Trophoblast cell (in vitro differentiated cells and primary cell): ENCODE results near the gene CPXM2.

Source experiments
- DNase-seq, 2 donors: peaks; one replicate each; pipeline ENCODE4 v3.0.0-alpha.2; 2016
- H2AFZ ChIP-seq: 2 replicates; pipeline ENCODE4 v1.6.1; 2013; ENCODE audit warnings: low read length, moderate library complexity, mild to moderate bottlenecking; ENCODE audit not compliant: insufficient read depth, poor library complexity
- H2AK5ac ChIP-seq: 2 replicates; pipeline ENCODE4 v1.6.1; 2013; ENCODE audit warnings: mild to moderate bottlenecking, low read length
- H2BK120ac ChIP-seq: 2 replicates; pipeline ENCODE4 v1.6.1; 2013; ENCODE audit warnings: low read length, mild to moderate bottlenecking, moderate library complexity; ENCODE audit not compliant: insufficient read depth, poor library complexity
- H2BK12ac ChIP-seq: 2 replicates; pipeline ENCODE4 v1.6.1; 2013; ENCODE audit warnings: mild to moderate bottlenecking, low read length, moderate library complexity
- H2BK5ac ChIP-seq: 2 replicates; pipeline ENCODE4 v1.6.1; 2013; ENCODE audit warnings: low read length, low read depth, moderate library complexity, mild to moderate bottlenecking; ENCODE audit not compliant: poor library complexity
- H3K14ac ChIP-seq: 2 replicates; pipeline ENCODE4 v1.6.1; 2013; ENCODE audit warnings: mild to moderate bottlenecking, low read length
- H3K18ac ChIP-seq: 2 replicates; pipeline ENCODE4 v1.6.1; 2013; ENCODE audit warnings: mild to moderate bottlenecking, low read length
- H3K23ac ChIP-seq: 2 replicates; pipeline ENCODE4 v1.6.1; 2013; ENCODE audit warnings: low read length
- H3K27ac ChIP-seq: 2 replicates; pipeline ENCODE4 v1.5.1; 2013; ENCODE audit warnings: low read depth, mild to moderate bottlenecking, inconsistent platforms, low read length, moderate library complexity
- H3K27me3 ChIP-seq: 2 replicates; pipeline ENCODE4 v1.6.1; 2013; ENCODE audit warnings: inconsistent platforms, mild to moderate bottlenecking, low read length, moderate library complexity; ENCODE audit not compliant: insufficient read depth
- H3K36me3 ChIP-seq, 2 experiments: 1 replicate in 1 of 2; 2 replicates in 1 of 2; pipeline ENCODE4 v1.6.1; 2013; ENCODE audit warnings: low read length in 2 of 2, mild to moderate bottlenecking in 2 of 2, moderate library complexity in 1 of 2; ENCODE audit not compliant: insufficient read depth in 2 of 2, control insufficient read depth in 1 of 2
- H3K4ac ChIP-seq: 2 replicates; pipeline ENCODE4 v1.6.1; 2013; ENCODE audit warnings: low read depth, mild to moderate bottlenecking, low read length, moderate library complexity
- H3K4me1 ChIP-seq, 2 experiments: 1 replicate in 1 of 2; 2 replicates in 1 of 2; pipeline ENCODE4 v1.6.1; 2013; ENCODE audit warnings: low read length in 2 of 2, mild to moderate bottlenecking in 2 of 2, moderate library complexity in 1 of 2; ENCODE audit not compliant: insufficient read depth in 2 of 2, control insufficient read depth in 1 of 2
- H3K4me2 ChIP-seq: 2 replicates; pipeline ENCODE4 v1.6.1; 2013; ENCODE audit warnings: inconsistent platforms, mild to moderate bottlenecking, low read length, moderate library complexity
- H3K4me3 ChIP-seq: 2 replicates; pipeline ENCODE4 v1.5.1; 2013; ENCODE audit warnings: mild to moderate bottlenecking, low read depth, low read length, inconsistent platforms
- H3K79me1 ChIP-seq: one replicate; pipeline ENCODE4 v1.6.1; 2013; ENCODE audit warnings: low read length
- H3K79me2 ChIP-seq: 2 replicates; pipeline ENCODE4 v1.6.1; 2013; ENCODE audit warnings: low read length, mild to moderate bottlenecking; ENCODE audit not compliant: control insufficient read depth, insufficient read depth, poor library complexity
- H3K9ac ChIP-seq: 2 replicates; pipeline ENCODE4 v1.6.1; 2013; ENCODE audit warnings: mild to moderate bottlenecking, low read length
- H3K9me3 ChIP-seq: 2 replicates; pipeline ENCODE4 v1.6.1; 2013; ENCODE audit warnings: low read depth, mild to moderate bottlenecking, control low read depth, inconsistent platforms, low read length; ENCODE audit not compliant: insufficient read depth
- H4K12ac ChIP-seq: 2 replicates; pipeline ENCODE4 v1.6.1; 2013; ENCODE audit warnings: low read depth, mild to moderate bottlenecking, low read length, moderate library complexity
- H4K8ac ChIP-seq: 2 replicates; pipeline ENCODE4 v1.6.1; 2013; ENCODE audit warnings: low read depth, mild to moderate bottlenecking, low read length, moderate library complexity
- H4K91ac ChIP-seq: one replicate; pipeline ENCODE4 v1.6.1; 2013; ENCODE audit warnings: low read depth, mild to moderate bottlenecking, low read length, moderate library complexity
- WGBS: extraction: QIAGEN DNeasy Blood & Tissue Kit; methylation state at CpG from one replicate; pipeline ENCODE4 v1.1.7; 2013; ENCODE audit warnings: missing lambda C conversion rate; ENCODE audit not compliant: insufficient read length, insufficient coverage; ENCODE audit errors: extremely low coverage; 5-methylcytosine and 5-hydroxymethylcytosine counted together

The CPXM2 gene

DNA sequence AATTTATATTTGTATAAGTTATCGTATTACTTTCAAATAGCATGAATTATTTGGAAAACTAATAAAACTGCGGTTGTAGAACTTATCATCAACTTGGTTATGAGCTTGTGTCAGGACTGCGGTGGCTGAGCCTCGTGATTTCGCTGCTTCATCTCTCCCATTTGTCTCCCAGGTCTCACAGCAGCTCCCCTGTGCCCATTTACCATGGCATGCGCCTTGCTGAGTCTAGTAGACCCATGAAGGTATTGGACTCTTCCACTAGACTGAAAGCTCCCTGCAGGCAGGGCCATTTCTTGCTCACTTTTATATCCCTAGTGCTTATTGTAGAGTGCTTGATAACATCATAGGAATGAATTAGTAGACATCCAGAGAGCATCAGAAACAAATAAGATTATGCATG lies 53.9 kb downstream of the CPXM2 start:
- Histone ChIP-seq H3K14ac (no peak overlapping the region), H2BK5ac (no peak overlapping the region), H3K36me3 (no peaks in the 10 kb centered on the region), H4K12ac (no peak overlapping the region), H3K23ac (no peak overlapping the region), H3K4me2 (no peak overlapping the region), H3K79me2 (no peaks in the 10 kb centered on the region), H3K27ac (no peak overlapping the region), H3K79me1 (no peaks in the 10 kb centered on the region), H2BK12ac (no peak overlapping the region), H3K18ac (no peak overlapping the region), H2AFZ (no peak overlapping the region), H4K91ac (no peak overlapping the region), H3K4ac (no peak overlapping the region), H3K9ac (no peak overlapping the region), H4K8ac (no peak overlapping the region), H3K4me1 (no peaks in the 10 kb centered on the region), H3K27me3 (no peaks in the 10 kb centered on the region), H3K4me3 (no peak overlapping the region), H2BK120ac (no peak overlapping the region), H2AK5ac (no peak overlapping the region), H3K9me3 (no peaks in the 10 kb centered on the region)
- WGBS = no CpG with 5 or more reads among the region's 6 CpGs
- no peak for DNase-seq

GRCh38 chr10:123836418-123837145 lies 55.0 kb downstream of the CPXM2 start:
- H3K4me1 ChIP-seq = no peaks in the 10 kb centered on the region
- DNase-seq = no peak

DNA sequence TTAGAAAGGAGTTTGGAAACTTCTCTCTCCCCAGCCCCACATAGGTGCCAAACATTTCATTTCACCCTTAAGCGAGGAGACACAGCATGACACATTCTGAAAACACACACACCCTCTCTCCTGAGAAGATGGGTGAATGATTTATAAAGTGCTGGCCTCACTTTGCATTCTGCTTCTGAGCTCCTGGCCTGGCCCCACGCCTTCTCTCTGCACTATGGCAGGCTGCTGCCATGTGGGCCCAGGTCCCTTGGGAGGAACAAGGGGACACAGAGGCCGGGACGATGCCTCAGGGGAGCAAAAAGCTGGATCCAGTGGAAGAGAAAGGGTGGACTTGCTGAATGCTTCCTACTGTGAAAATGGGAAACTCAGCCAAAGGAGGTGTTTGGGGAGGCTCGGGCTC lies 56.0 kb downstream of the CPXM2 start:
- no peak for DNase-seq
- no CpG with 5 or more reads among the region's 5 CpGs for WGBS
- H3K14ac ChIP-seq = no peak overlapping the region
- H3K4me3 ChIP-seq = no peak overlapping the region
- H2AFZ ChIP-seq = no peak overlapping the region
- no peak overlapping the region for H3K27ac ChIP-seq
- H3K4me1 ChIP-seq = no peaks in the 10 kb centered on the region
- no peak overlapping the region for H2AK5ac ChIP-seq
- no peaks in the 10 kb centered on the region for H3K9me3 ChIP-seq
- H3K79me2 ChIP-seq = no peaks in the 10 kb centered on the region
- no peak overlapping the region for H3K4ac ChIP-seq
- no peak overlapping the region for H2BK120ac ChIP-seq
- H2BK5ac ChIP-seq = no peak overlapping the region
- H3K4me2 ChIP-seq = no peak overlapping the region
- H4K8ac ChIP-seq = no peak overlapping the region
- H3K9ac ChIP-seq = no peak overlapping the region
- no peak overlapping the region for H4K12ac ChIP-seq
- no peaks in the 10 kb centered on the region for H3K27me3 ChIP-seq
- no peak overlapping the region for H4K91ac ChIP-seq
- no peak overlapping the region for H2BK12ac ChIP-seq
- H3K79me1 ChIP-seq = no peaks in the 10 kb centered on the region
- no peak overlapping the region for H3K23ac ChIP-seq
- H3K18ac ChIP-seq = no peak overlapping the region
- no peaks in the 10 kb centered on the region for H3K36me3 ChIP-seq

More at GRCh38 chr10:123836418-123837145, 55.0 kb downstream of the CPXM2 start:
- no peak overlapping the region for H4K8ac ChIP-seq
- H2BK12ac ChIP-seq = no peak overlapping the region
- no peak overlapping the region for H3K4me3 ChIP-seq
- no peak overlapping the region for H2BK5ac ChIP-seq
- no peak overlapping the region for H3K4ac ChIP-seq
- no peaks in the 10 kb centered on the region for H3K27me3 ChIP-seq
- no peaks in the 10 kb centered on the region for H3K79me1 ChIP-seq
- H3K4me2 ChIP-seq = no peak overlapping the region
- no peak overlapping the region for H3K27ac ChIP-seq
- no peak overlapping the region for H3K23ac ChIP-seq
- no peak overlapping the region for H2AK5ac ChIP-seq
- no peak overlapping the region for H3K14ac ChIP-seq
- no peak overlapping the region for H3K18ac ChIP-seq
- H2BK120ac ChIP-seq = no peak overlapping the region
- no CpG with 5 or more reads among the region's 6 CpGs for WGBS
- no peak overlapping the region for H4K91ac ChIP-seq
- H3K9ac ChIP-seq = no peak overlapping the region
- no peaks in the 10 kb centered on the region for H3K79me2 ChIP-seq
- no peaks in the 10 kb centered on the region for H3K9me3 ChIP-seq
- H3K36me3 ChIP-seq = no peaks in the 10 kb centered on the region
- no peak overlapping the region for H4K12ac ChIP-seq
- no peak overlapping the region for H2AFZ ChIP-seq

GRCh38 chr10:123833170-123833850 lies 58.3 kb downstream of the CPXM2 start:
- no peak overlapping the region for H3K4me3 ChIP-seq
- DNase-seq = no peak
- no peak overlapping the region for H3K27ac ChIP-seq
- H3K4me1 ChIP-seq = no peaks in the 10 kb centered on the region
- no peaks in the 10 kb centered on the region for H3K36me3 ChIP-seq
- H3K23ac ChIP-seq = peak overlapping the region; percentile 3
- WGBS = no CpG with 5 or more reads among the region's 10 CpGs
- H2BK120ac ChIP-seq = no peak overlapping the region
- no peaks in the 10 kb centered on the region for H3K27me3 ChIP-seq
- no peak overlapping the region for H3K4me2 ChIP-seq
- H4K12ac ChIP-seq = no peak overlapping the region
- no peak overlapping the region for H3K14ac ChIP-seq
- H4K8ac ChIP-seq = no peak overlapping the region
- no peak overlapping the region for H4K91ac ChIP-seq
- H3K79me2 ChIP-seq = no peaks in the 10 kb centered on the region
- H3K4ac ChIP-seq = no peak overlapping the region
- no peak overlapping the region for H3K9ac ChIP-seq
- H2BK5ac ChIP-seq = no peak overlapping the region
- no peak overlapping the region for H2BK12ac ChIP-seq
- no peaks in the 10 kb centered on the region for H3K79me1 ChIP-seq
- no peak overlapping the region for H3K18ac ChIP-seq
- no peak overlapping the region for H2AK5ac ChIP-seq
- no peak overlapping the region for H2AFZ ChIP-seq
- H3K9me3 ChIP-seq = no peaks in the 10 kb centered on the region
